CD14-positive monocyte (primary cell): ENCODE results near the gene PSKH1. TPM values are rescaled to one million over a fixed set of nuclear protein-coding genes. Genes with fewer than 3 reads are reported as not detected.

Experiments
- DNase-seq, 3 donors: peaks; one replicate each; pipeline ENCODE4 v3.0.0-alpha.2; 2011 to 2022
- H2AFZ ChIP-seq: 2 replicates; pipeline ENCODE4 v1.6.0; 2012; ENCODE audit warnings: mild to moderate bottlenecking, low read depth, low read length, inconsistent platforms; ENCODE audit not compliant: insufficient read depth, poor library complexity, severe bottlenecking
- H3K27ac ChIP-seq, 2 donors: 1 replicate in 1 of 2; 2 replicates in 1 of 2; pipeline ENCODE4 v1.5.1; 2012 to 2013; ENCODE audit warnings: low read length in 2 of 2, control low read depth in 1 of 2, inconsistent platforms in 1 of 2, low read depth in 1 of 2, mild to moderate bottlenecking in 1 of 2
- H3K27me3 ChIP-seq, 2 donors: one replicate each; pipeline versions ENCODE4 v1.6.0 to v1.6.1; 2011 to 2013; ENCODE audit warnings: low read length in 2 of 2; ENCODE audit not compliant: control insufficient read depth in 2 of 2, insufficient read depth in 2 of 2
- H3K36me3 ChIP-seq, 2 donors: replicated peaks in 1 of 2; 1 replicate in 1 of 2; 2 replicates in 1 of 2; pipeline versions ENCODE4 v1.5.1 to v1.6.1; 2012 to 2013; ENCODE audit warnings: low read length in 2 of 2, control low read depth in 1 of 2, inconsistent platforms in 1 of 2, mild to moderate bottlenecking in 1 of 2; ENCODE audit not compliant: insufficient read depth in 2 of 2, control insufficient read depth in 1 of 2
- H3K4me1 ChIP-seq, 2 donors: 1 replicate in 1 of 2; 2 replicates in 1 of 2; pipeline versions ENCODE4 v1.5.1 to v1.6.1; 2012 to 2013; ENCODE audit warnings: low read length in 2 of 2, control low read depth in 1 of 2, inconsistent platforms in 1 of 2, mild to moderate bottlenecking in 1 of 2, moderate library complexity in 1 of 2; ENCODE audit not compliant: insufficient read depth in 2 of 2, control insufficient read depth in 1 of 2
- H3K4me2 ChIP-seq: replicated peaks from 2 replicates; pipeline ENCODE3; 2012; ENCODE audit warnings: low read length, moderate library complexity, mild to moderate bottlenecking; ENCODE audit not compliant: poor library complexity, severe bottlenecking; ENCODE audit errors: extremely low read depth
- H3K4me3 ChIP-seq, 3 experiments: fragments of 200-600 bp in 1 of 3; sonication (generic) in 1 of 3; replicated peaks in 1 of 3; 1 replicate in 2 of 3; 2 replicates in 1 of 3; pipeline ENCODE4 v1.5.1; 2011 to 2013; ENCODE audit warnings: low read length in 3 of 3, mild to moderate bottlenecking in 3 of 3, control low read depth in 2 of 3, low read depth in 2 of 3, inconsistent platforms in 1 of 3, moderate library complexity in 1 of 3
- H3K79me2 ChIP-seq: 2 replicates; pipeline ENCODE4 v1.6.0; 2012; ENCODE audit warnings: mild to moderate bottlenecking, control low read depth, inconsistent platforms, low read length, moderate library complexity; ENCODE audit not compliant: insufficient read depth
- H3K9ac ChIP-seq: 2 replicates; pipeline ENCODE4 v1.6.0; 2017; ENCODE audit warnings: low read length, mild to moderate bottlenecking; ENCODE audit not compliant: insufficient read depth, poor library complexity, severe bottlenecking
- H3K9me3 ChIP-seq, 2 donors: replicated peaks in 1 of 2; 1 replicate in 1 of 2; 2 replicates in 1 of 2; pipeline versions ENCODE4 v1.5.1 to v1.6.1; 2012 to 2013; ENCODE audit warnings: low read length in 2 of 2, control low read depth in 1 of 2; ENCODE audit not compliant: control insufficient read depth in 1 of 2, insufficient read depth in 1 of 2
- H4K20me1 ChIP-seq: 2 replicates; pipeline ENCODE4 v1.6.0; 2012; ENCODE audit warnings: mild to moderate bottlenecking, low read length, control low read depth, moderate library complexity; ENCODE audit not compliant: insufficient read depth
- H3K27ac Mint-ChIP-seq, 7 donors: one replicate each; pipeline ENCODE4 v1.8.0; 2020; ENCODE audit warnings: mild to moderate bottlenecking in 7 of 7, mixed read lengths in 7 of 7, moderate library complexity in 6 of 7, inconsistent platforms in 2 of 7
- H3K27me3 Mint-ChIP-seq, 3 donors: one replicate each; pipeline ENCODE4 v1.8.0; 2021 to 2022; ENCODE audit warnings: low read depth in 3 of 3, mild to moderate bottlenecking in 3 of 3, mixed read lengths in 3 of 3, moderate library complexity in 3 of 3, inconsistent platforms in 1 of 3
- H3K36me3 Mint-ChIP-seq, 2 donors: one replicate each; pipeline ENCODE4 v1.8.0; 2020; ENCODE audit warnings: mixed read lengths in 2 of 2, inconsistent platforms in 1 of 2, mild to moderate bottlenecking in 1 of 2
- H3K4me1 Mint-ChIP-seq: one replicate; pipeline ENCODE4 v1.8.0; 2020; ENCODE audit warnings: mild to moderate bottlenecking, mixed read lengths
- H3K4me3 Mint-ChIP-seq, 2 donors: one replicate each; pipeline ENCODE4 v1.8.0; 2020; ENCODE audit warnings: mild to moderate bottlenecking in 2 of 2, mixed read lengths in 2 of 2, moderate library complexity in 1 of 2
- H3K9me3 Mint-ChIP-seq, 7 donors: one replicate each; pipeline ENCODE4 v1.8.0; 2020 to 2022; ENCODE audit warnings: mixed read lengths in 7 of 7, mild to moderate bottlenecking in 6 of 7, moderate library complexity in 6 of 7, inconsistent platforms in 2 of 7
- CTCF ChIP-seq: fragments of 200-600 bp; IDR thresholded peaks from one replicate; pipeline ENCODE4 v1.8.0; 2022; ENCODE audit warnings: antibody characterized with exemption, mild to moderate bottlenecking
- WGBS: methylation state at CpG from one replicate; pipeline ENCODE4 v1.1.5; 2013; ENCODE audit warnings: missing lambda C conversion rate; ENCODE audit not compliant: insufficient coverage; 5-methylcytosine and 5-hydroxymethylcytosine counted together
- intact Hi-C, 2 donors: fragments of 100-400 bp; cut with micrococcal nuclease; formaldehyde crosslinking; loops; one replicate each; pipeline versions ENCODE4 v1.15.0 to v1.15.1; 2023
- polyA plus RNA-seq, 3 donors: library from polyadenylated mRNA; depleted of rRNA in 1 of 3; unstranded in 2 of 3; stranded (reverse) in 1 of 3; fragments of 300-500 nt in 2 of 3; fragments of >200 nt in 1 of 3; fragmentation: Illumina TruSeq in 2 of 3; gene quantifications; 1 replicate in 2 of 3; 2 replicates in 1 of 3; pipeline ENCODE4 v1.2.3, GENCODE V29; 2012 to 2021

The PSKH1 gene
- polyA plus RNA-seq, 3 donors, result 11.0 to 19.7 (median 16.8) TPM

GRCh38 chr16:67923414-67924116 lies 30.5 kb downstream of the PSKH1 start:
- DNase-seq, result no peak
- Mint-ChIP-seq H3K9me3 (no peaks in the 10 kb centered on the region), H3K4me3 (no peak overlapping the region), H3K27ac (peak overlapping the region in 2 of 7 donors; percentile 45 to 62), H3K27me3 (peaks cover 0 to 2% (median 0%) of the 10 kb centered on the region in 3 donors), H3K36me3 (peaks cover 40 to 67% of the 10 kb centered on the region in 2 donors), H3K4me1 (no peaks in the 10 kb centered on the region)
- H4K20me1 ChIP-seq, result peaks cover 93% of the 10 kb centered on the region
- WGBS, result 88% methylated on average over 8 of the region's 10 CpGs
- H3K36me3 ChIP-seq, result peaks cover 42 to 81% of the 10 kb centered on the region in 2 donors
- no peak overlapping the region for H3K4me2 ChIP-seq
- intact Hi-C loops, result no loop called here
- H3K9ac ChIP-seq, result no peak overlapping the region
- H2AFZ ChIP-seq, result no peak overlapping the region
- no peak for TF ChIP-seq CTCF
- no peaks in the 10 kb centered on the region for H3K9me3 ChIP-seq
- no peak overlapping the region for H3K4me3 ChIP-seq
- peaks cover 25% of the 10 kb centered on the region for H3K79me2 ChIP-seq
- no peaks in the 10 kb centered on the region for H3K27me3 ChIP-seq
- H3K4me1 ChIP-seq, result no peaks in the 10 kb centered on the region
- no peak overlapping the region for H3K27ac ChIP-seq

GRCh38 chr16:67924140-67924906 lies 31.3 kb downstream of the PSKH1 start:
- H3K4me3 ChIP-seq, result no peak overlapping the region
- H3K36me3 ChIP-seq, result peaks cover 44 to 81% of the 10 kb centered on the region in 2 donors
- no peaks in the 10 kb centered on the region for H3K9me3 ChIP-seq
- no peak for TF ChIP-seq CTCF
- H3K4me1 ChIP-seq, result no peaks in the 10 kb centered on the region
- H3K4me3 Mint-ChIP-seq, result no peak overlapping the region
- WGBS, result 97% methylated on average over 10 of the region's 10 CpGs
- DNase-seq, result no peak
- H3K27ac ChIP-seq, result no peak overlapping the region
- peaks cover 35 to 64% of the 10 kb centered on the region in 2 donors for H3K36me3 Mint-ChIP-seq
- no peak overlapping the region for H2AFZ ChIP-seq
- H3K27me3 Mint-ChIP-seq, result peaks cover 0 to 2% (median 0%) of the 10 kb centered on the region in 3 donors
- intact Hi-C loops, result no loop called here
- no peak overlapping the region for H3K4me2 ChIP-seq
- H3K27ac Mint-ChIP-seq, result peak overlapping the region in 4 of 7 donors; percentile 2 to 45 (median 32)
- H3K27me3 ChIP-seq, result no peaks in the 10 kb centered on the region
- H3K79me2 ChIP-seq, result peaks cover 17% of the 10 kb centered on the region
- H3K9ac ChIP-seq, result no peak overlapping the region
- peaks cover 93% of the 10 kb centered on the region for H4K20me1 ChIP-seq
- no peaks in the 10 kb centered on the region for H3K9me3 Mint-ChIP-seq
- H3K4me1 Mint-ChIP-seq, result no peaks in the 10 kb centered on the region
